Right lobe of liver (tissue), 4 donors: ENCODE results near the gene KIAA1191.

Experiments
- CTCF ChIP-seq, 4 donors: fragments of 200-600 bp in 3 of 4; fragments of 450-650 bp in 1 of 4; IDR thresholded peaks; one replicate each; pipeline versions ENCODE4 v1.5.1 to v1.8.0; 2016 to 2022; ENCODE audit warnings: antibody characterized with exemption in 4 of 4, mild to moderate bottlenecking in 2 of 4
- POLR2A ChIP-seq: fragments of 450-650 bp; IDR thresholded peaks from one replicate; pipeline ENCODE4 v1.6.1; 2017; ENCODE audit warnings: antibody characterized with exemption, mild to moderate bottlenecking
- donor health status: DM: no; HTN: no; CAD: no.
- donor health status: DM: no; HTN: no; CAD: no.
- donor health status: DM: no; HTN: yes; CAD: no.

- no peak for TF ChIP-seq CTCF (IDR thresholded peaks at IDR 0.05)
- no peak for TF ChIP-seq POLR2A
Observed at GRCh38 chr5:176383248-176383905, 21.8 kb upstream of the KIAA1191 start.
